Upper lobe of left lung (tissue), 6 donors: ENCODE measurements around the gene NFIX. TPM values are rescaled to one million over a fixed set of nuclear protein-coding genes. Genes with fewer than 3 reads are reported as not detected.

ENCODE experiments used
- ATAC-seq, 2 donors: fragments of 200-7000 bp; cut with Tn5 transposase; one replicate each; pipeline ENCODE4 v1.9.1; 2022; ENCODE audit warnings: mild to moderate bottlenecking in 2 of 2, moderate library complexity in 2 of 2; ENCODE audit not compliant: low FRiP score in 2 of 2
- DNase-seq, 2 donors: peaks; one replicate each; pipeline ENCODE4 v3.0.0-alpha.2; 2019 to 2020
- H3K27ac ChIP-seq, 4 donors: fragments of 200-600 bp; sonication (generic); one replicate each; pipeline ENCODE4 v1.5.1; 2016 to 2019
- H3K27me3 ChIP-seq, 4 donors: fragments of 200-600 bp; sonication (generic); one replicate each; pipeline ENCODE4 v1.5.1; 2017 to 2019
- H3K36me3 ChIP-seq, 4 donors: fragments of 200-600 bp; sonication (generic); one replicate each; pipeline ENCODE4 v1.5.1; 2016 to 2019
- H3K4me1 ChIP-seq, 4 donors: fragments of 200-600 bp; sonication (generic); one replicate each; pipeline ENCODE4 v1.5.1; 2018 to 2019
- H3K4me3 ChIP-seq, 4 donors: fragments of 200-600 bp; sonication (generic); one replicate each; pipeline ENCODE4 v1.5.1; 2017 to 2019; ENCODE audit warnings: mild to moderate bottlenecking in 2 of 4, moderate library complexity in 1 of 4
- H3K9me3 ChIP-seq, 4 donors: fragments of 200-600 bp; sonication (generic); one replicate each; pipeline ENCODE4 v1.5.1; 2018 to 2019
- EP300 ChIP-seq, 4 donors: sonication (generic); formaldehyde crosslinking; IDR thresholded peaks; one replicate each; pipeline ENCODE4 v1.5.1; 2017; ENCODE audit warnings: antibody characterized with exemption in 4 of 4, control low read depth in 2 of 4
- POLR2A ChIP-seq, 4 donors: fragments of 450-650 bp; IDR thresholded peaks; one replicate each; pipeline ENCODE4 v1.5.1; 2016 to 2017; ENCODE audit warnings: antibody characterized with exemption in 4 of 4, mild to moderate bottlenecking in 2 of 4
- POLR2AphosphoS5 ChIP-seq, 2 donors: sonication (generic); formaldehyde crosslinking; IDR thresholded peaks; one replicate each; pipeline ENCODE4 v1.5.1; 2017; ENCODE audit warnings: antibody characterized with exemption in 2 of 2
- WGBS, 2 donors: methylation state at CpG; one replicate each; pipeline ENCODE4 v1.1.5; 2017 to 2018; 5-methylcytosine and 5-hydroxymethylcytosine counted together
- total RNA-seq, 6 donors: library from RNA; depleted of rRNA in 4 of 6; stranded (reverse); fragments of >200 nt in 4 of 6; gene quantifications; one replicate each; pipeline versions ENCODE4 v1.1.0 to v1.2.1, GENCODE V29; 2016 to 2021
- TF ChIP-seq, protein P1 (sequence below), 6 experiments: fragments of 450-650 bp in 4 of 6; fragments of 200-600 bp in 2 of 6; sonication (generic) in 2 of 6; IDR thresholded peaks; one replicate each; pipeline ENCODE4 v1.5.1; 2016 to 2019; ENCODE audit warnings: antibody characterized with exemption in 6 of 6
- donor health status: DM: no; HTN: no; CAD: no; lungs with moderate emphysema.
- donor health status: DM: no; HTN: yes; CAD: no; lungs with severe emphysema.

NFIX gene
- total RNA-seq, 6 donors from 2014 or later = 64.0 to 188 (median 107) TPM

GRCh38 chr19:13060233-13060963 lies 65.1 kb downstream of the NFIX start:
- TF ChIP-seq POLR2A (IDR thresholded peaks at IDR 0.05) (no peak), POLR2AphosphoS5 (IDR thresholded peaks at IDR 0.05) (no peak), EP300 (IDR thresholded peaks at IDR 0.05) (no peak)
- TF ChIP-seq, protein P1, sequence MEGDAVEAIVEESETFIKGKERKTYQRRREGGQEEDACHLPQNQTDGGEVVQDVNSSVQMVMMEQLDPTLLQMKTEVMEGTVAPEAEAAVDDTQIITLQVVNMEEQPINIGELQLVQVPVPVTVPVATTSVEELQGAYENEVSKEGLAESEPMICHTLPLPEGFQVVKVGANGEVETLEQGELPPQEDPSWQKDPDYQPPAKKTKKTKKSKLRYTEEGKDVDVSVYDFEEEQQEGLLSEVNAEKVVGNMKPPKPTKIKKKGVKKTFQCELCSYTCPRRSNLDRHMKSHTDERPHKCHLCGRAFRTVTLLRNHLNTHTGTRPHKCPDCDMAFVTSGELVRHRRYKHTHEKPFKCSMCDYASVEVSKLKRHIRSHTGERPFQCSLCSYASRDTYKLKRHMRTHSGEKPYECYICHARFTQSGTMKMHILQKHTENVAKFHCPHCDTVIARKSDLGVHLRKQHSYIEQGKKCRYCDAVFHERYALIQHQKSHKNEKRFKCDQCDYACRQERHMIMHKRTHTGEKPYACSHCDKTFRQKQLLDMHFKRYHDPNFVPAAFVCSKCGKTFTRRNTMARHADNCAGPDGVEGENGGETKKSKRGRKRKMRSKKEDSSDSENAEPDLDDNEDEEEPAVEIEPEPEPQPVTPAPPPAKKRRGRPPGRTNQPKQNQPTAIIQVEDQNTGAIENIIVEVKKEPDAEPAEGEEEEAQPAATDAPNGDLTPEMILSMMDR (IDR thresholded peaks at IDR 0.05) = no peak
- peak in 1 of 2 donors; percentile 4 for ATAC-seq

GRCh38 chr19:13060964-13061927 lies 66.0 kb downstream of the NFIX start:
- ATAC-seq = peak; percentile 90 to 93
- H3K36me3 ChIP-seq = no peaks in the 10 kb centered on the region
- H3K27me3 ChIP-seq = no peaks in the 10 kb centered on the region
- H3K27ac ChIP-seq = peak overlapping the region; percentile 63 to 97 (median 74)
- TF ChIP-seq, protein P1 (IDR thresholded peaks at IDR 0.05) = peak; percentile 89 to 98 (median 97)
- no peak for TF ChIP-seq POLR2AphosphoS5 (IDR thresholded peaks at IDR 0.05)
- peak; percentile 83 to 95 for DNase-seq
- H3K4me3 ChIP-seq = peak overlapping the region; percentile 17 to 50 (median 38)
- H3K4me1 ChIP-seq = peaks cover 57 to 79% (median 75%) of the 10 kb centered on the region in 4 donors
- WGBS, 2 donors = 0 to 2% methylated on average over 23 to 27 of the region's 40 CpGs
- no peaks in the 10 kb centered on the region for H3K9me3 ChIP-seq

More at GRCh38 chr19:13060233-13060963, 65.1 kb downstream of the NFIX start:
- 8 to 36% methylated on average over 9 to 19 of the region's 19 CpGs for WGBS, 2 donors
- Histone ChIP-seq H3K36me3 (no peaks in the 10 kb centered on the region), H3K27me3 (no peaks in the 10 kb centered on the region), H3K4me3 (peak overlapping the region in 3 of 4 donors; percentile 26 to 50 (median 49)), H3K9me3 (no peaks in the 10 kb centered on the region), H3K4me1 (peaks cover 65 to 84% (median 77%) of the 10 kb centered on the region in 4 donors), H3K27ac (peak overlapping the region; percentile 63 to 97 (median 74))
- DNase-seq = peak; percentile 48 to 54

DNA sequence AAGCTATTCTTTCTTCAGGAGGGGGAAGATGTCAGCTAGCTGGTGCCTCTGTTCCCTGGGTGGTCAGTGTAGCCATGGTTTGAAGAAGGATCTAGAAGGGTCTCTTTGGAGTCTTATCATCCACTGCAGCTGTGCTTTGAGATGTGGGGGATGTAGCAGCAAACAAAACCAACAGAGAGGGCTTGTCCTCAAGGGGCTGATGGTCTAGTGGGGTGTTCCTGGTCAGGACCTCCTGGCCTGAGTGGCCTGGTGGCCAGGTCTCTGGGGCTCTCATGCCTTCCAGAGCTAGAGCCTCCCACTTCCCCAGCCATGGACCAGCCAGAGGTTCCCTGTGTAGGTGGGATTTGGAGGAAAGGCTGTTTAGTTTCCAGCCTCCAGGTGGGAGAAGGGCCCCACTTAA lies 67.0 kb downstream of the NFIX start:
- Histone ChIP-seq H3K4me1 (peaks cover 54 to 79% (median 74%) of the 10 kb centered on the region in 4 donors), H3K27ac (peak overlapping the region in 3 of 4 donors; percentile 7 to 97 (median 69))
- no peak for ATAC-seq

GRCh38 chr19:13063461-13064091 lies 68.3 kb downstream of the NFIX start:
- no peaks in the 10 kb centered on the region for H3K36me3 ChIP-seq
- no peak for DNase-seq
- H3K27me3 ChIP-seq = no peaks in the 10 kb centered on the region
- no peak for ATAC-seq
- WGBS, 2 donors = 75% methylated on average over 5 of the region's 5 CpGs
- peaks cover 52 to 78% (median 72%) of the 10 kb centered on the region in 4 donors for H3K4me1 ChIP-seq
- no peak for TF ChIP-seq POLR2A (IDR thresholded peaks at IDR 0.05)
- no peak for TF ChIP-seq POLR2AphosphoS5 (IDR thresholded peaks at IDR 0.05)
- TF ChIP-seq EP300 (IDR thresholded peaks at IDR 0.05) = no peak
- TF ChIP-seq, protein P1 (IDR thresholded peaks at IDR 0.05) = no peak
- peak overlapping the region in 3 of 4 donors; percentile 7 to 69 (median 65) for H3K27ac ChIP-seq
- no peaks in the 10 kb centered on the region for H3K9me3 ChIP-seq
- no peak overlapping the region for H3K4me3 ChIP-seq

More for the DNA sequence above, 67.0 kb downstream of the NFIX start:
- no peak for DNase-seq
- H3K9me3 ChIP-seq = no peaks in the 10 kb centered on the region
- TF ChIP-seq, protein P1 (IDR thresholded peaks at IDR 0.05) = no peak
- TF ChIP-seq POLR2AphosphoS5 (IDR thresholded peaks at IDR 0.05) = no peak
- TF ChIP-seq EP300 (IDR thresholded peaks at IDR 0.05) = no peak
- TF ChIP-seq POLR2A (IDR thresholded peaks at IDR 0.05) = no peak
- no peaks in the 10 kb centered on the region for H3K27me3 ChIP-seq
- H3K4me3 ChIP-seq = no peak overlapping the region
- H3K36me3 ChIP-seq = no peaks in the 10 kb centered on the region
